Activated B cell treated with CpG ODN at 0.5 μM for 24 hours (primary cell): ENCODE measurements around the gene OOSP2. TPM values are rescaled to one million over a fixed set of nuclear protein-coding genes. Genes with fewer than 3 reads are reported as not detected.
"Not testable (repeated sequence)": the region's sequence is repeated elsewhere in the genome, so short reads cannot be mapped to it uniquely, and the experiment has no call there.

Experiments used
- ATAC-seq: fragments of 200-7000 bp; cut with Tn5 transposase; one replicate; pipeline ENCODE4 v1.10.0; 2021; ENCODE audit warnings: low read depth, mild to moderate bottlenecking, moderate library complexity
- CTCF ChIA-PET: fragments of 350-600 bp; sonication (Branson Sonifier 250); formaldehyde crosslinking; loops from one replicate; lab custom pipeline; 2021; ENCODE audit warnings: antibody characterized with exemption; lab: Charles Lee
- POLR2A ChIA-PET: fragments of 350-600 bp; sonication (Branson Sonifier 250); formaldehyde crosslinking; loops from one replicate; lab custom pipeline; 2021; ENCODE audit warnings: antibody characterized with exemption; lab: Charles Lee
- DNase-seq: peaks from one replicate; pipeline ENCODE4 v3.0.0; 2022
- H3K27ac Mint-ChIP-seq: one replicate; pipeline ENCODE4 v1.8.0; 2020; ENCODE audit warnings: mixed read lengths
- H3K27me3 Mint-ChIP-seq: one replicate; pipeline ENCODE4 v1.8.0; 2021; ENCODE audit warnings: mixed read lengths
- H3K36me3 Mint-ChIP-seq: one replicate; pipeline ENCODE4 v1.8.0; 2021; ENCODE audit warnings: low read depth, mixed read lengths
- H3K4me1 Mint-ChIP-seq: one replicate; pipeline ENCODE4 v1.8.0; 2021; ENCODE audit warnings: mixed read lengths
- H3K4me3 Mint-ChIP-seq: one replicate; pipeline ENCODE4 v1.8.0; 2020; ENCODE audit warnings: mild to moderate bottlenecking, mixed read lengths
- H3K9me3 Mint-ChIP-seq: one replicate; pipeline ENCODE4 v1.8.0; 2020; ENCODE audit warnings: mixed read lengths
- CTCF ChIP-seq: fragments of 200-600 bp; IDR thresholded peaks from one replicate; pipeline ENCODE4 v1.8.0; 2022; ENCODE audit warnings: antibody characterized with exemption, mild to moderate bottlenecking
- intact Hi-C: fragments of 100-400 bp; cut with micrococcal nuclease; formaldehyde crosslinking; loops from one replicate; pipeline ENCODE4 v1.15.1; 2024
- total RNA-seq: library from RNA; stranded (reverse); gene quantifications from 2 replicates; pipeline ENCODE4 v1.2.3, GENCODE V29; 2022

Gene OOSP2
- total RNA-seq, 1 donor from 2014 or later: not detected

GRCh38 chr11:60003729-60004128 lies 36.5 kb upstream of the OOSP2 start:
- ATAC-seq (no peak), DNase-seq (no peak)
- peaks cover 16% of the 10 kb centered on the region for H3K27me3 Mint-ChIP-seq
- H3K36me3 Mint-ChIP-seq: no peaks in the 10 kb centered on the region
- H3K4me3 Mint-ChIP-seq: no peak overlapping the region
- intact Hi-C loops: no loop called here
- no peak overlapping the region for H3K27ac Mint-ChIP-seq
- H3K9me3 Mint-ChIP-seq: no peaks in the 10 kb centered on the region
- POLR2A ChIA-PET: no interaction called here
- TF ChIP-seq CTCF: no peak
- H3K4me1 Mint-ChIP-seq: no peaks in the 10 kb centered on the region
- CTCF ChIA-PET: no interaction called here

- no peak for DNase-seq
- Mint-ChIP-seq H3K27me3 (peaks cover 17% of the 10 kb centered on the region), H3K36me3 (no peaks in the 10 kb centered on the region), H3K4me3 (no peak overlapping the region), H3K4me1 (no peaks in the 10 kb centered on the region), H3K27ac (no peak overlapping the region), H3K9me3 (no peaks in the 10 kb centered on the region)
- POLR2A ChIA-PET: no interaction called here
- CTCF ChIA-PET: no interaction called here
- intact Hi-C loops: no loop called here
- no peak for TF ChIP-seq CTCF
- ATAC-seq: no peak
Measured at GRCh38 chr11:60005360-60005759, 34.8 kb upstream of the OOSP2 start.

GRCh38 chr11:60016881-60017280 lies 23.3 kb upstream of the OOSP2 start, which contains the start of gene OOSP4B:
TSS of gene OOSP4B (plus strand) at chr11:60017181.
- ATAC-seq: no peak
- TF ChIP-seq CTCF: no peak
- Mint-ChIP-seq H3K27ac (no peak within 1 kb of the TSS), H3K4me3 (no peak within 1 kb of the TSS), H3K4me1 (no peaks in the 10 kb centered on the region), H3K9me3 (no peaks in the 10 kb centered on the region), H3K36me3 (no peaks in the 10 kb centered on the region), H3K27me3 (peaks cover 9% of the 10 kb centered on the region)
- no peak for DNase-seq
- ChIA-PET POLR2A (no interaction called here), CTCF (no interaction called here)
- intact Hi-C loops: no loop called here

GRCh38 chr11:60018058-60018457 lies 22.2 kb upstream of the OOSP2 start:
- Mint-ChIP-seq H3K4me3 (no peak overlapping the region), H3K9me3 (no peaks in the 10 kb centered on the region), H3K27me3 (peaks cover 7% of the 10 kb centered on the region), H3K27ac (no peak overlapping the region), H3K4me1 (no peaks in the 10 kb centered on the region), H3K36me3 (no peaks in the 10 kb centered on the region)
- POLR2A ChIA-PET: no interaction called here
- no peak for TF ChIP-seq CTCF
- CTCF ChIA-PET: no interaction called here
- intact Hi-C loops: no loop called here
- ATAC-seq (no peak), DNase-seq (no peak)

GRCh38 chr11:60020376-60020775 lies 19.8 kb upstream of the OOSP2 start:
- intact Hi-C loops, DNase-seq, H3K9me3 Mint-ChIP-seq, H3K27ac Mint-ChIP-seq, H3K4me1 Mint-ChIP-seq, H3K36me3 Mint-ChIP-seq, ATAC-seq, POLR2A ChIA-PET, H3K27me3 Mint-ChIP-seq, H3K4me3 Mint-ChIP-seq, CTCF ChIA-PET: not testable (repeated sequence)

- Mint-ChIP-seq H3K27ac (no peak overlapping the region), H3K4me3 (no peak overlapping the region), H3K27me3 (peaks cover 3% of the 10 kb centered on the region), H3K36me3 (no peaks in the 10 kb centered on the region), H3K9me3 (no peaks in the 10 kb centered on the region), H3K4me1 (no peaks in the 10 kb centered on the region)
- TF ChIP-seq CTCF: no peak
- ChIA-PET CTCF (no interaction called here), POLR2A (no interaction called here)
- DNase-seq (no peak), ATAC-seq (no peak)
- intact Hi-C loops: no loop called here
Measured at GRCh38 chr11:60029015-60029632, 11.1 kb upstream of the OOSP2 start.

- ATAC-seq, intact Hi-C loops, POLR2A ChIA-PET, H3K36me3 Mint-ChIP-seq, H3K27me3 Mint-ChIP-seq, H3K4me3 Mint-ChIP-seq, CTCF ChIA-PET, H3K9me3 Mint-ChIP-seq, DNase-seq, H3K4me1 Mint-ChIP-seq, H3K27ac Mint-ChIP-seq: not testable (repeated sequence)
Measured at GRCh38 chr11:60050422-60050821, 10.2 kb downstream of the OOSP2 start.

- DNase-seq, H3K36me3 Mint-ChIP-seq, H3K27me3 Mint-ChIP-seq, H3K27ac Mint-ChIP-seq, POLR2A ChIA-PET, ATAC-seq, intact Hi-C loops, H3K4me3 Mint-ChIP-seq, CTCF ChIA-PET, H3K9me3 Mint-ChIP-seq, H3K4me1 Mint-ChIP-seq: not testable (repeated sequence)
Measured at GRCh38 chr11:60050839-60051238, 10.6 kb downstream of the OOSP2 start.
